Measurements from ENCODE around the gene THSD7A. TPM values are rescaled to one million over a fixed set of nuclear protein-coding genes. Genes with fewer than 3 reads are reported as not detected.

The THSD7A gene
- total and polyA plus RNA-seq, 2 of the 13 experiments (the other 11 are each of a cell fraction or from before 2014, with no cell fraction given) = 0.01 to 0.07 TPM

GRCh38 chr7:11485636-11486035 is 346.4 kb downstream of the THSD7A start:
- BruUV-seq (replicated peaks) = no TSS peak
- H3K9ac ChIP-seq (ENCODE audit: insufficient read depth, low read depth, low read length) = no peak overlapping the region
- no peak overlapping the region for H2AFZ ChIP-seq (ENCODE audit: low read length)
- no peak for DNase-seq (ENCODE audit: low spot score)
- ATAC-seq = no peak
- ChIA-PET POLR2A (no interaction called here), CTCF (ENCODE audit: low intra/inter-chr PET ratio, low total read pairs) (no interaction called here)
- H3K27ac ChIP-seq (ENCODE audit: extremely low read length, insufficient read depth, low read length) = no peak overlapping the region
- TF ChIP-seq ZFP37 (CRISPR knock-in tag; IDR thresholded peaks at IDR 0.05; ENCODE audit: borderline replicate concordance) = no peak
- no peak for TF ChIP-seq PREB (CRISPR knock-in tag; IDR thresholded peaks at IDR 0.05)
- TF ChIP-seq SOX13 (IDR thresholded peaks at IDR 0.05) = no peak
- no peak for TF ChIP-seq SOX13 (CRISPR knock-in tag; conservative IDR thresholded peaks at IDR 0.05 in 1 of 2, IDR thresholded peaks at IDR 0.05 in 1 of 2)
- TF ChIP-seq ZNF367 (CRISPR knock-in tag; IDR thresholded peaks at IDR 0.05; ENCODE audit: borderline replicate concordance) = no peak
- TF ChIP-seq ZNF12 (CRISPR knock-in tag; IDR thresholded peaks at IDR 0.05) = no peak
- no peak for TF ChIP-seq ATF7 (IDR thresholded peaks at IDR 0.05)
- no peak for TF ChIP-seq ATF7 (CRISPR knock-in tag; IDR thresholded peaks at IDR 0.05)
- TF ChIP-seq BCL3 (CRISPR knock-in tag; IDR thresholded peaks at IDR 0.05) = no peak
- no peak for TF ChIP-seq ZFP90 (CRISPR knock-in tag; IDR thresholded peaks at IDR 0.05; ENCODE audit: borderline replicate concordance)
- TF ChIP-seq ZNF574 (CRISPR knock-in tag; IDR thresholded peaks at IDR 0.05) = no peak
- intact Hi-C loops (cut with micrococcal nuclease; ENCODE audit: unreplicated experiment) (no loop called here), in situ Hi-C loops (cut with HindIII; ENCODE audit: extremely low pct_ligation_motif_present, low pct_unique_long_range_greater_than_20kb) (no loop called here)
- H3K79me2 ChIP-seq (ENCODE audit: insufficient read depth, low read length) = no peaks in the 10 kb centered on the region
- no peaks in the 10 kb centered on the region for H3K27me3 ChIP-seq (ENCODE audit: control insufficient read depth in 1 of 2, insufficient read depth in 2 of 2, low read length in 2 of 2)
- H3K9me3 ChIP-seq (ENCODE audit: low read length) = no peaks in the 10 kb centered on the region
- no peak for FAIRE-seq
- no peaks in the 10 kb centered on the region for H3K4me1 ChIP-seq (ENCODE audit: insufficient read depth, low read length)
- no peaks in the 10 kb centered on the region for H4K20me1 ChIP-seq (ENCODE audit: insufficient read depth, low read length)
- no peak overlapping the region for H3K4me3 ChIP-seq (replicated peaks in 1 of 3; ENCODE audit: insufficient read depth in 1 of 3, low read depth in 2 of 3, low read length in 3 of 3)
- no peak overlapping the region for H3K4me2 ChIP-seq (ENCODE audit: low read depth, low read length)
- H3K36me3 ChIP-seq (replicated peaks in 1 of 2; ENCODE audit: control insufficient read depth in 1 of 2, insufficient read depth in 2 of 2, low read length in 2 of 2) = no peaks in the 10 kb centered on the region
